NCI-H446 treated with DMSO at 0.1 percent for 48 hours (cell line): Measurements from ENCODE around the gene SNRNP27.
"Not testable (repeated sequence)": the region's sequence is repeated elsewhere in the genome, so short reads cannot be mapped to it uniquely, and the experiment has no call there.

Experiments used
- DNase-seq: peaks from one replicate; lab custom pipeline; 2025; lab: John Stamatoyannopoulos, UW

Gene SNRNP27, protein sequence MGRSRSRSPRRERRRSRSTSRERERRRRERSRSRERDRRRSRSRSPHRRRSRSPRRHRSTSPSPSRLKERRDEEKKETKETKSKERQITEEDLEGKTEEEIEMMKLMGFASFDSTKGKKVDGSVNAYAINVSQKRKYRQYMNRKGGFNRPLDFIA

GRCh38 chr2:69893684-69894551, at the start of gene SNRNP27:
Gene SNRNP27 (plus strand): TSS chr2:69893956. CDS start chr2:69893985, 29 bp downstream.
- peak; percentile 65 for DNase-seq

DNA sequence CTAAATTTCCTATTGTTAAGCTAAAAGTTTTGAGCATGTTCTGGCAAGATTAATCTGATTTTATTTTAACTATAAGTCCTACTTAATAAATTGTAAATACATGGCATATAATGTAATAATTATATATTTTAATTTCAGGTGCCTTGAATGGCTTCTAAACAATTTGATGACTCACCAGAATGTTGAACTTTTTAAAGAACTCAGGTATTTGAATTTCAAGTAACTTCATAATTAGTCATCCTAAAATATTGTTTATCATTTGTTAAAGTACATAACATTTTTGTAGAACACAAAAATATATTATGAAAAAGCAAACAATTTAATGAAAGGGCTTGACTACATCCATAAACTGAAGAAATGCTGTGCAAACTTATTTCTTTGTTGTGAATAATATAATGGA, 49.8 kb upstream of the SNRNP27 start:
- DNase-seq = no peak

- DNase-seq = no peak
Observed at GRCh38 chr2:69844560-69844959, 49.2 kb upstream of the SNRNP27 start.

GRCh38 chr2:69846182-69847067, 47.3 kb upstream of the SNRNP27 start:
- no peak for DNase-seq

DNA sequence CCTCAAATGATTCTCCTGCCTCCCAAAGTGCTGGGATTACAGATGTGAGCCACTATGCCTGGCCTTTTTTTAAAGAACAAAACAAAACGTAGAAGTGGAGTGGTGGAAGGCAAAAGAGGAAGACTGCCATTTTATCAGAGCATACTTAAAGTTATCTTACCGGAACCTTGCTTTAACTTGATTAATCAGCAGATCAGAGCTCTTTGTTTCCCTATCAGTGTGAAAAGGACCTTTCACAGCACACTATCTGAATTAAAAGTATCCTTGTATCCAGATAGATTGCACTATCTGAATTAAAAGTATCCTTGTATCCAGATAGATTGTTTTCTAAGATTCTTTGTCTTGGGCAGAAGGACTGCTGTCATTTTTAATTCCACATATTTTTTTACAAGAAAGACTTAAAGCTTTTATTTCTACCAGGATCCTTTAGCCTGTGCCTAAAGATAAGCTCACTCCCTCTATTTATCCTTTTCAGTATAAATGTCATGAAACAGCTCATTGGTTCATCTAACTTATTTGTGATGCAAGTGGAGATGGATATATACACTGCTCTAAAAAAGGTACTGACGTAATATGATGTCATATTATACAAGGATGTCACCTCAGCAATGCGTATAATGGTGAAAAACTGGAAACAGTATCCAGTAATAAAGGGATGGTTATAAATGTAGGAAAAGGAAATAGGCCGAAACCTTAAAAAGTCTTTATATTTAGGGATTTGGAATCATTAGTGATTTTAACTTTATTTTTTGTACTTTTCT, 46.5 kb upstream of the SNRNP27 start:
- DNase-seq = no peak

GRCh38 chr2:69848186-69848790, 45.5 kb upstream of the SNRNP27 start:
- DNase-seq = no peak

- DNase-seq = no peak
Observed at GRCh38 chr2:69858261-69858660, 35.5 kb upstream of the SNRNP27 start.

GRCh38 chr2:69863298-69863697, 30.5 kb upstream of the SNRNP27 start:
- no peak for DNase-seq

DNA sequence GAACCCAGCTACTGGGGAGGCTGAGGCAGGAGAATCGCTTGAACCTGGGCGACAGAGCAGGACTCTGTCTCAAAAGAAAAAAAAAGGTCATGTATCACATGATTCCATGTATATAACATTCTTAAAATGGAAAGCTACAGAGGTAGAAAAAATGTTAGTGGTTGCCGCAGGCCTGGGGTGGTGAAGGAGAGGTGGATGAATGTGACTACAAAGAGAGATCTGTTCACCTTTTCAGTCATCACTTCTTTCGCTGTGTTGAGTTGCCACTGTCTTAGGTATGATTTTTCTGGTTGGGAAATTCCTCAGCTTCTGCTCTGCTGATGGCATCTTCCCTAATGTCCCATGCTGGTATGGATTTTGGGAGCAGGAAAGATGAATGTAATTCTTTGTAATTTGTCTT, 5.3 kb upstream of the SNRNP27 start:
- DNase-seq = no peak

GRCh38 chr2:69889302-69889701, 4.5 kb upstream of the SNRNP27 start:
- DNase-seq = no peak

- DNase-seq = no peak
Observed at GRCh38 chr2:69890881-69891280, 2.9 kb upstream of the SNRNP27 start.

GRCh38 chr2:69892838-69893424, 825 bp upstream of the SNRNP27 start:
- not testable (repeated sequence) for DNase-seq

GRCh38 chr2:69894737-69895136, 981 bp downstream of the SNRNP27 start:
- DNase-seq = not testable (repeated sequence)

DNA sequence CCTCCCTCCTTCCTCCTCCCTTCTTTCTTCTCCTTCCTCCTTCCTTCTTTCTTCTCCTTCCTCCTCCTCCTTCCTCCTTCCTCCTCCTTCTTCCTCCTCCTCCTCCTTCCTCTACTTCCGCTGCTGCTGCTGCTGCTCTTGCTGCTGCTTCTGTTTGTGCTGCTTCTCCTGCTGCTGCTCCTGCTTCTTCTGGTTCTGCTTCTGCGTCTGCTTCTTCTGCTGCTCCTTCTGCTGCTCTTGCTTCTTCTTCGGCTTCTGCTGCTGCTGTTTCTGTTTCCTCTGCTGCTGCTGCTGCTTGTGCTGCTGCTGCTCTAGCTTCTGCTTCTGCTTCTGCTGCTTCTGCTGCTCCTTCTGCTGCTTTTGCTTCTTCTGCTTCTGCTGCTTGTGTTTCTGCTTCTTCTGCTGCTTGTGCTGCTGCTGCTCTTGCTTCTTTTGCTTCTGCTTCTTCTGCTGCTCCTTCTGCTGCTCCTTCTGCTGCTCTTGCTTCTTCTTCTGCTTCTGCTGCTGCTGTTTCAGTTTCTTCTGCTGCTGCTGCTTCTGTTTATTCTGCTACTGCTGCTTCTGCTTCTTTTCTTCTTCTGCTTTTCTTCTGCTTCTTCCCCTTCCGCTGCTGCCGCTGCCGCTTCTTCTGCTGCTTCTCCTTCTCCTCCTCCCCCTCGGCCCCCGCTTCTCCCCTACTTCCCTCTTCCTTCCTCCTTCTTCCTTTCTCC, 8.6 kb downstream of the SNRNP27 start:
- no peak for DNase-seq

DNA sequence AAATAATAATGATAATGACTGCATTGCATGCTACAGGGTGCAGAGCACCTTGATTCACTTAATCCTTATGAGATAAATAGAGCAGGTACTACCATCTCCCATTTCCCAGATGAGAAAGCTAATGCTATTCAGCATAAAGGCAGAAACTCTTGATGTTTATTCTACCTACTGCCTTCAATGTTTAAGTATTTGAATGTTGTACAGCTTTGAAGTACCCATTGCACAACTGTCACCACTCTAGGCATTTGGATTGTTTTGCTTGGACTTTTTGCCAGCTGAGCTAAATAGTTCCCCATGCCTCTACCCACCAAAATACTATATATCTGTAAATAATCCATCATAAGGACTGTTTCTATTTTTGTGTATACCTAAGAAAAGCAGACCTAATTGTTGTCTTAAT, 13.5 kb downstream of the SNRNP27 start:
- no peak for DNase-seq

- peak; percentile 53 for DNase-seq
Observed at GRCh38 chr2:69911985-69912563, 18.3 kb downstream of the SNRNP27 start.

GRCh38 chr2:69914164-69914949, 20.6 kb downstream of the SNRNP27 start:
- DNase-seq = peak; percentile 100

- DNase-seq = no peak
Observed at GRCh38 chr2:69914950-69915945, 21.5 kb downstream of the SNRNP27 start, which contains the start of gene MXD1. Gene MXD1 (plus strand): TSS chr2:69915109. CDS start chr2:69915331, 222 bp downstream.
